Mammary epithelial cell (primary cell): ENCODE measurements around the gene RXFP4.

Experiments used
- CTCF ChIP-seq, 2 donors: IDR thresholded peaks in 1 of 2; conservative IDR thresholded peaks in 1 of 2; 2 replicates each; pipeline ENCODE4 v1.5.1; 2011 to 2012; ENCODE audit warnings: inconsistent platforms in 2 of 2, low read length in 2 of 2, mild to moderate bottlenecking in 2 of 2, control low read depth in 1 of 2, low read depth in 1 of 2; ENCODE audit not compliant: insufficient read depth in 1 of 2; ENCODE audit errors: extremely low read depth in 1 of 2
- EZH2 ChIP-seq: IDR thresholded peaks from 2 replicates; pipeline ENCODE4 v1.6.1; 2012; ENCODE audit warnings: low read length, inconsistent platforms, borderline replicate concordance

- TF ChIP-seq EZH2, result no peak
- no peak for TF ChIP-seq CTCF (conservative IDR thresholded peaks at IDR 0.05 in 1 of 2, IDR thresholded peaks at IDR 0.05 in 1 of 2; ENCODE audit: extremely low read depth in 1 of 2, insufficient read depth in 1 of 2, low read depth in 1 of 2, low read length in 2 of 2)
Observed at GRCh38 chr1:155970531-155971167, 29.2 kb downstream of the RXFP4 start.
